Measurements from ENCODE around the gene LYPLAL1. TPM values are rescaled to one million over a fixed set of nuclear protein-coding genes. Genes with fewer than 3 reads are reported as not detected.

LYPLAL1 gene
- total and polyA plus RNA-seq, 2 experiments from 2014 or later = 32.4 to 84.6 TPM

DNA sequence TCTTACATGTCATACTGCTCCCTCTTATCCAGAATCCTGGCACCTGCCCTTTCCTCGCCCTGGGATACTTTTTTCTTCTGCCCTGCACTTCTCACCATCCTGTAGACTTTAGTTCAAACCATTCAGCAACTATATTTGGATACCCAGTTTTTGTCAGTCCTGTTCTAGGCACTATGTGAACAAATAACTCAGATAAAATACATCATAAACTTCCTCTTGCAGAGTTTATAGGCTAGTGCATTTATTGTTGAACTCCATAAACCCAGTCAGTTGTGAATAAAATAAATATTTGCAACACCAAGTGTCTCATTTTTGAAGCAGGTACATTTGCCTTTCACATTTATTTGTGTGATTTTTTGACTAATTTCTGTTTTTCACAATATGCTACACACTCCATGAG lies 4.3 kb downstream of the LYPLAL1 start:
- no peak for DNase-seq (ENCODE audit: low read depth in 1 of 2, low spot score in 1 of 2)
- no peak for TF ChIP-seq CTCF (IDR thresholded peaks at IDR 0.05; ENCODE audit: low read depth, low read length)
- Histone ChIP-seq H3K36me3 (peaks cover 21% of the 10 kb centered on the region), H3K4me1 (ENCODE audit: low read depth) (peaks cover 12% of the 10 kb centered on the region), H3K27me3 (no peaks in the 10 kb centered on the region), H3K9me3 (ENCODE audit: low read depth) (no peaks in the 10 kb centered on the region), H3K4me3 (no peak overlapping the region), H3K27ac (no peak overlapping the region)

GRCh38 chr1:219179293-219179692 lies 5.6 kb downstream of the LYPLAL1 start:
- no peaks in the 10 kb centered on the region for H3K27me3 ChIP-seq

GRCh38 chr1:219184337-219184736 lies 10.7 kb downstream of the LYPLAL1 start:
- Histone ChIP-seq H3K9me3 (ENCODE audit: low read depth) (no peaks in the 10 kb centered on the region), H3K4me1 (ENCODE audit: low read depth) (peaks cover 27% of the 10 kb centered on the region), H3K27me3 (no peaks in the 10 kb centered on the region), H3K4me3 (no peak overlapping the region), H3K27ac (no peak overlapping the region), H3K36me3 (peaks cover 18% of the 10 kb centered on the region)
- no peak for TF ChIP-seq CTCF (IDR thresholded peaks at IDR 0.05; ENCODE audit: low read depth, low read length)
- DNase-seq (ENCODE audit: low read depth in 1 of 2, low spot score in 1 of 2) = no peak

More at GRCh38 chr1:219179293-219179692, 5.6 kb downstream of the LYPLAL1 start:
- H3K4me1 ChIP-seq (ENCODE audit: low read depth) = peaks cover 9% of the 10 kb centered on the region
- H3K9me3 ChIP-seq (ENCODE audit: low read depth) = no peaks in the 10 kb centered on the region
- H3K27ac ChIP-seq = no peak overlapping the region
- H3K4me3 ChIP-seq = no peak overlapping the region
- peak in 1 of 2 donors; percentile 61 for DNase-seq (ENCODE audit: low read depth in 1 of 2, low spot score in 1 of 2)
- H3K36me3 ChIP-seq = peaks cover 21% of the 10 kb centered on the region
- TF ChIP-seq CTCF (IDR thresholded peaks at IDR 0.05; ENCODE audit: low read depth, low read length) = no peak

GRCh38 chr1:219185486-219186117 lies 11.9 kb downstream of the LYPLAL1 start:
- peak in 1 of 2 donors; percentile 13 for DNase-seq (ENCODE audit: low read depth in 1 of 2, low spot score in 1 of 2)
- peak overlapping the region; percentile 73 for H3K27ac ChIP-seq
- peaks cover 36% of the 10 kb centered on the region for H3K4me1 ChIP-seq (ENCODE audit: low read depth)
- H3K36me3 ChIP-seq = peaks cover 10% of the 10 kb centered on the region
- no peak for TF ChIP-seq CTCF (IDR thresholded peaks at IDR 0.05; ENCODE audit: low read depth, low read length)
- H3K27me3 ChIP-seq = no peaks in the 10 kb centered on the region
- no peaks in the 10 kb centered on the region for H3K9me3 ChIP-seq (ENCODE audit: low read depth)
- no peak overlapping the region for H3K4me3 ChIP-seq

- Histone ChIP-seq H3K4me1 (ENCODE audit: low read depth) (peaks cover 36% of the 10 kb centered on the region), H3K27me3 (no peaks in the 10 kb centered on the region), H3K27ac (peak overlapping the region; percentile 65), H3K9me3 (ENCODE audit: low read depth) (no peaks in the 10 kb centered on the region), H3K36me3 (no peaks in the 10 kb centered on the region), H3K4me3 (no peak overlapping the region)
- DNase-seq (ENCODE audit: low read depth in 1 of 2, low spot score in 1 of 2) = peak in 1 of 2 donors; percentile 24
- TF ChIP-seq CTCF (IDR thresholded peaks at IDR 0.05; ENCODE audit: low read depth, low read length) = no peak
Observed at GRCh38 chr1:219188331-219188803, 14.7 kb downstream of the LYPLAL1 start.
